Hepatocyte (in vitro differentiated cells): ENCODE results near the gene DUSP16.

Experiments
- EZH2 ChIP-seq: fragments of 200-600 bp; sonication (generic); IDR thresholded peaks from 2 replicates; pipeline ENCODE4 v1.6.1; 2016; ENCODE audit warnings: antibody characterized with exemption, mild to moderate bottlenecking, borderline replicate concordance
- TF ChIP-seq, protein P1 (sequence below): fragments of 200-600 bp; sonication (generic); IDR thresholded peaks from 2 replicates; pipeline ENCODE4 v1.5.1; 2016; ENCODE audit warnings: antibody characterized with exemption, mild to moderate bottlenecking; ENCODE audit not compliant: poor library complexity

DNA sequence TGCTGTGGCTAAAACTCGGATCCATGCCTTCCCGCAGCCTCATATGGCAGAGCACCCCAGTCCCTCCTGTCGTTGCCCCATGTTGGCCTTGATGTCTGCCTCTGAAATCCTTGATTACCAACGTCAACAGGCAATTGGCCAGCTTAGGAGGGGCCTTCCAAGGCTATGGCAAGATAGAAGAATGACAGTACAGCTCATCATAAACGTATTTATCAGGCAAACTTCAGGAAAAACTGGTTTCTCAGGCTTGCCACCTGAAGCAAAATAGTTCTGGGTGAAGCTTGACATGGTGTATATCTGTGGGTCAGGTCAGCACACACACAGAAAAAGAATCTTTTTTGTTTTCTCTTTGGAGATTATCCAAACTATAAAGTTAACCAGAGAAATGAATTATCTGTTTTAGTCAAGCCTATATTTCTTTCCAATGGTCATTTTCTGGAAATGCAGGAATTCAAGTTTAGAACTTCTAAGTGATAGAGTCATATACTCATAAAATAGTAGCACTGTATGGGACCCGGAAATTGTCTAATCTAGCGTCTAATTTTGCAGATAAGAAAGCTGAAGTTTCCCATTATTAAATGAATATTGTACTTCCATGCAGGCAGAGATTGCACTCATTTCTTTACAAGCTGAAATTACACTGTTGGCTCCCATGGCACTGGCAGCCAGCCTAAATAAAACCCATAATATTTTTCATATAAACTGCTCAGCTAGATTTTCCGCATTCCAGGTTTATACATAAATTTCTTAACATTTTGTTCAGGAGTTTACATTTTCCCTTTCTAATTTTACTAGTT, 24.4 kb upstream of the DUSP16 start:
- TF ChIP-seq, protein P1, sequence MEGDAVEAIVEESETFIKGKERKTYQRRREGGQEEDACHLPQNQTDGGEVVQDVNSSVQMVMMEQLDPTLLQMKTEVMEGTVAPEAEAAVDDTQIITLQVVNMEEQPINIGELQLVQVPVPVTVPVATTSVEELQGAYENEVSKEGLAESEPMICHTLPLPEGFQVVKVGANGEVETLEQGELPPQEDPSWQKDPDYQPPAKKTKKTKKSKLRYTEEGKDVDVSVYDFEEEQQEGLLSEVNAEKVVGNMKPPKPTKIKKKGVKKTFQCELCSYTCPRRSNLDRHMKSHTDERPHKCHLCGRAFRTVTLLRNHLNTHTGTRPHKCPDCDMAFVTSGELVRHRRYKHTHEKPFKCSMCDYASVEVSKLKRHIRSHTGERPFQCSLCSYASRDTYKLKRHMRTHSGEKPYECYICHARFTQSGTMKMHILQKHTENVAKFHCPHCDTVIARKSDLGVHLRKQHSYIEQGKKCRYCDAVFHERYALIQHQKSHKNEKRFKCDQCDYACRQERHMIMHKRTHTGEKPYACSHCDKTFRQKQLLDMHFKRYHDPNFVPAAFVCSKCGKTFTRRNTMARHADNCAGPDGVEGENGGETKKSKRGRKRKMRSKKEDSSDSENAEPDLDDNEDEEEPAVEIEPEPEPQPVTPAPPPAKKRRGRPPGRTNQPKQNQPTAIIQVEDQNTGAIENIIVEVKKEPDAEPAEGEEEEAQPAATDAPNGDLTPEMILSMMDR = no peak
- no peak for TF ChIP-seq EZH2
